HUES64 (cell line): ENCODE data around the gene CITED4.

Experiments
- H3K27ac ChIP-seq: 2 replicates; pipeline ENCODE4 v1.7.0; 2013; ENCODE audit warnings: low read depth, low read length, inconsistent platforms
- H3K27me3 ChIP-seq: 2 replicates; pipeline ENCODE4 v1.6.1; 2013; ENCODE audit warnings: mild to moderate bottlenecking, low read length; ENCODE audit not compliant: insufficient read depth
- H3K36me3 ChIP-seq: 2 replicates; pipeline ENCODE4 v1.6.1; 2013; ENCODE audit warnings: mild to moderate bottlenecking, low read length; ENCODE audit not compliant: insufficient read depth
- H3K4me1 ChIP-seq: 2 replicates; pipeline ENCODE4 v1.6.1; 2013; ENCODE audit warnings: mild to moderate bottlenecking, low read length, moderate library complexity; ENCODE audit not compliant: insufficient read depth
- H3K4me3 ChIP-seq: 2 replicates; pipeline ENCODE4 v1.5.1; 2013; ENCODE audit warnings: mild to moderate bottlenecking, low read length, moderate library complexity
- H3K9ac ChIP-seq: 2 replicates; pipeline ENCODE4 v1.6.1; 2013; ENCODE audit warnings: mild to moderate bottlenecking, low read depth, low read length
- H3K9me3 ChIP-seq: 2 replicates; pipeline ENCODE4 v1.6.1; 2013; ENCODE audit warnings: low read depth, low read length; ENCODE audit not compliant: insufficient read depth
- WGBS: fragments of 150-250, 120-280 bp; methylation state at CpG from one replicate; pipeline ENCODE4 v1.1.7; 2013; ENCODE audit warnings: missing lambda C conversion rate; 5-methylcytosine and 5-hydroxymethylcytosine counted together

CITED4 gene

GRCh38 chr1:40851643-40852042 lies 10.5 kb downstream of the CITED4 start:
- Histone ChIP-seq H3K27me3 (no peaks in the 10 kb centered on the region), H3K9me3 (no peaks in the 10 kb centered on the region), H3K36me3 (no peaks in the 10 kb centered on the region), H3K9ac (no peak overlapping the region), H3K27ac (no peak overlapping the region), H3K4me3 (no peak overlapping the region), H3K4me1 (no peaks in the 10 kb centered on the region)
- 80% methylated on average over 6 of the region's 6 CpGs for WGBS

- no peak overlapping the region for H3K4me3 ChIP-seq
- H3K9me3 ChIP-seq: no peaks in the 10 kb centered on the region
- H3K36me3 ChIP-seq: no peaks in the 10 kb centered on the region
- H3K27ac ChIP-seq: no peak overlapping the region
- no peak overlapping the region for H3K9ac ChIP-seq
- no peaks in the 10 kb centered on the region for H3K27me3 ChIP-seq
- no peaks in the 10 kb centered on the region for H3K4me1 ChIP-seq
- WGBS: 37% methylated on average over 11 of the region's 12 CpGs
These were observed 12.2 kb downstream of the CITED4 start for GRCh38 chr1:40849801-40850592.

GRCh38 chr1:40848530-40849189 lies 13.5 kb downstream of the CITED4 start:
- Histone ChIP-seq H3K27me3 (no peaks in the 10 kb centered on the region), H3K9ac (no peak overlapping the region)
- WGBS: 52% methylated on average over 6 of the region's 6 CpGs

GRCh38 chr1:40847023-40847745 lies 15.0 kb downstream of the CITED4 start:
- Histone ChIP-seq H3K9me3 (no peaks in the 10 kb centered on the region), H3K36me3 (no peaks in the 10 kb centered on the region), H3K4me1 (no peaks in the 10 kb centered on the region), H3K27ac (no peak overlapping the region), H3K27me3 (no peaks in the 10 kb centered on the region), H3K9ac (no peak overlapping the region), H3K4me3 (no peak overlapping the region)
- 89% methylated on average over 6 of the region's 6 CpGs for WGBS

More at GRCh38 chr1:40848530-40849189, 13.5 kb downstream of the CITED4 start:
- no peaks in the 10 kb centered on the region for H3K36me3 ChIP-seq
- no peaks in the 10 kb centered on the region for H3K9me3 ChIP-seq
- H3K4me1 ChIP-seq: no peaks in the 10 kb centered on the region
- H3K27ac ChIP-seq: no peak overlapping the region
- H3K4me3 ChIP-seq: no peak overlapping the region

- H3K4me3 ChIP-seq: no peak overlapping the region
- 86% methylated on average over 1 of the region's 1 CpG for WGBS
- H3K9ac ChIP-seq: no peak overlapping the region
- no peaks in the 10 kb centered on the region for H3K9me3 ChIP-seq
- H3K4me1 ChIP-seq: no peaks in the 10 kb centered on the region
- H3K27me3 ChIP-seq: no peaks in the 10 kb centered on the region
- no peak overlapping the region for H3K27ac ChIP-seq
- H3K36me3 ChIP-seq: no peaks in the 10 kb centered on the region
These were observed 16.3 kb downstream of the CITED4 start for GRCh38 chr1:40845895-40846294.

- Histone ChIP-seq H3K4me1 (no peaks in the 10 kb centered on the region), H3K27ac (no peak overlapping the region), H3K4me3 (no peak overlapping the region), H3K27me3 (no peaks in the 10 kb centered on the region), H3K9ac (no peak overlapping the region), H3K9me3 (no peaks in the 10 kb centered on the region), H3K36me3 (no peaks in the 10 kb centered on the region)
- WGBS: 88% methylated on average over 7 of the region's 9 CpGs
These were observed 17.0 kb downstream of the CITED4 start for GRCh38 chr1:40844887-40845878.

- H3K36me3 ChIP-seq: no peaks in the 10 kb centered on the region
- H3K27me3 ChIP-seq: no peaks in the 10 kb centered on the region
- H3K4me3 ChIP-seq: no peak overlapping the region
- no peaks in the 10 kb centered on the region for H3K9me3 ChIP-seq
- no peak overlapping the region for H3K9ac ChIP-seq
- WGBS: 89% methylated on average over 5 of the region's 5 CpGs
- H3K27ac ChIP-seq: no peak overlapping the region
- no peaks in the 10 kb centered on the region for H3K4me1 ChIP-seq
These were observed 18.1 kb downstream of the CITED4 start for GRCh38 chr1:40844079-40844478.

- H3K4me1 ChIP-seq: no peaks in the 10 kb centered on the region
- no peaks in the 10 kb centered on the region for H3K27me3 ChIP-seq
- H3K9ac ChIP-seq: no peak overlapping the region
- H3K4me3 ChIP-seq: no peak overlapping the region
- 99% methylated on average over 3 of the region's 3 CpGs for WGBS
- H3K27ac ChIP-seq: no peak overlapping the region
- H3K36me3 ChIP-seq: no peaks in the 10 kb centered on the region
- no peaks in the 10 kb centered on the region for H3K9me3 ChIP-seq
These were observed 19.5 kb downstream of the CITED4 start for GRCh38 chr1:40842691-40843090.

GRCh38 chr1:40842207-40842606 lies 20.0 kb downstream of the CITED4 start:
- no peaks in the 10 kb centered on the region for H3K4me1 ChIP-seq
- H3K9ac ChIP-seq: no peak overlapping the region
- H3K27ac ChIP-seq: no peak overlapping the region
- H3K9me3 ChIP-seq: no peaks in the 10 kb centered on the region
- H3K36me3 ChIP-seq: no peaks in the 10 kb centered on the region
- WGBS: 81% methylated on average over 4 of the region's 4 CpGs
- no peaks in the 10 kb centered on the region for H3K27me3 ChIP-seq
- no peak overlapping the region for H3K4me3 ChIP-seq

- Histone ChIP-seq H3K4me3 (no peak overlapping the region), H3K9ac (no peak overlapping the region), H3K27me3 (no peaks in the 10 kb centered on the region), H3K9me3 (no peaks in the 10 kb centered on the region), H3K27ac (no peak overlapping the region), H3K4me1 (no peaks in the 10 kb centered on the region), H3K36me3 (no peaks in the 10 kb centered on the region)
- 95% methylated on average over 7 of the region's 7 CpGs for WGBS
These were observed 20.6 kb downstream of the CITED4 start for GRCh38 chr1:40841602-40842001.
